Prostate gland (tissue), 2 donors: ENCODE measurements around the gene CDYL2.

ENCODE experiments used
- CTCF ChIP-seq, 4 experiments: fragments of 200-600 bp in 2 of 4; fragments of 450-650 bp in 2 of 4; sonication (generic) in 2 of 4; IDR thresholded peaks; 1 replicate in 3 of 4; 2 replicates in 1 of 4; pipeline ENCODE4 v1.5.1; 2016 to 2019; ENCODE audit warnings: antibody characterized with exemption in 4 of 4, mild to moderate bottlenecking in 2 of 4, moderate library complexity in 2 of 4
- POLR2AphosphoS5 ChIP-seq: sonication (generic); formaldehyde crosslinking; IDR thresholded peaks from one replicate; pipeline ENCODE4 v1.6.1; 2017; ENCODE audit warnings: antibody characterized with exemption

- TF ChIP-seq CTCF (IDR thresholded peaks at IDR 0.05) (no peak), POLR2AphosphoS5 (no peak)
Observed at GRCh38 chr16:80607204-80607603, 197.2 kb downstream of the CDYL2 start.
